SK-N-SH (cell line): ENCODE results near the gene GPR132.

ENCODE experiments used
- EP300 ChIP-seq, 2 experiments: IDR thresholded peaks; 2 replicates each; pipeline versions ENCODE4 v1.4.0 to v1.6.1; 2012; ENCODE audit warnings: borderline replicate concordance in 1 of 2, low read depth in 1 of 2, low read length in 1 of 2
- FOXM1 ChIP-seq: IDR thresholded peaks from 2 replicates; pipeline ENCODE4 v1.4.0; 2012; ENCODE audit warnings: low read depth, mild to moderate bottlenecking
- GABPA ChIP-seq: IDR thresholded peaks from 2 replicates; pipeline ENCODE4 v1.4.0; 2012; ENCODE audit warnings: low read depth, mild to moderate bottlenecking
- NRF1 ChIP-seq: IDR thresholded peaks from 2 replicates; pipeline ENCODE4 v1.6.1; 2012; ENCODE audit warnings: low read depth, mild to moderate bottlenecking, low read length
- POLR2AphosphoS5 ChIP-seq: IDR thresholded peaks from 2 replicates; pipeline ENCODE4 v1.6.1; 2012; ENCODE audit warnings: low read depth, low read length
- TAF1 ChIP-seq: IDR thresholded peaks from 2 replicates; pipeline ENCODE4 v1.6.1; 2012; ENCODE audit warnings: low read depth, mild to moderate bottlenecking, low read length, moderate library complexity, borderline replicate concordance
- TCF12 ChIP-seq: IDR thresholded peaks from 2 replicates; pipeline ENCODE4 v1.4.0; 2012
- TEAD4 ChIP-seq: IDR thresholded peaks from 2 replicates; pipeline ENCODE4 v1.4.0; 2012; ENCODE audit warnings: mild to moderate bottlenecking, borderline replicate concordance; ENCODE audit not compliant: insufficient read depth
- YY1 ChIP-seq: IDR thresholded peaks from 2 replicates; pipeline ENCODE4 v1.4.0; 2012; ENCODE audit warnings: low read depth, mild to moderate bottlenecking
- TF ChIP-seq, protein P1 (sequence below): fragments of 200-600 bp; sonication (generic); IDR thresholded peaks from 2 replicates; pipeline ENCODE4 v1.6.1; 2017; ENCODE audit warnings: antibody characterized with exemption, mild to moderate bottlenecking, moderate library complexity
- TF ChIP-seq, protein P2 (sequence below): IDR thresholded peaks from 2 replicates; pipeline ENCODE4 v1.4.0; 2012; ENCODE audit warnings: low read depth
- TF ChIP-seq, protein P3 (sequence below): fragments of 150-350 bp; IDR thresholded peaks from 2 replicates; pipeline ENCODE4 v1.6.1; 2017; ENCODE audit warnings: antibody characterized with exemption, low read length, low read depth, borderline replicate concordance

DNA sequence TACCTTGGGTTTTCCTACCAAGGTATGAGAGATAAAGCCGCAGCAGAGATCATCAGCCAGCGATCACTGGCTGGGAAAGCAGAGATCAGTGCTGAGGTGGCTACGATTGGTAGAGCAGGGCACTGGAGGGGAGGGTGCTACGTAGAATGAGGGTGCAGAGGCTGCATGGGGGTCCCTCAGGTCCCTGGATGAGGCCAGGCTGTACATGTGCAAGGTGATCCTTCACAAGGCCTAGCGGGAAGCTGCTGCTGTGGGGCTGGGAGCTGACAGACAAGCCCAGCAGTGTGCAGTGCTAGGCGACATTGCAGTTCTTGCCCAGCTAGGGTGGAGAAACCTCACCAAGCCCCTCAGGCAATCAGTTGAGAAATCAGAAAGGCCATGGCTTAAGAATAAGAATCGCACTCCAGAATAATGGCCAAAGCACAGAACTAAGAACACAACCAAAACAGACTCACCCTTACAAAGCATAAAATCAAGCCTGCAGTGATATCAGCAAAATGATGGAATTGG lies 37.2 kb upstream of the GPR132 start:
- TF ChIP-seq FOXM1 (no peak), TAF1 (no peak), NRF1 (no peak), YY1 (no peak), POLR2AphosphoS5 (no peak), EP300 (IDR thresholded peaks at IDR 0.05; ENCODE audit: borderline replicate concordance in 1 of 2, low read depth in 1 of 2, low read length in 1 of 2) (no peak), TCF12 (no peak), GABPA (no peak), TEAD4 (no peak)
- TF ChIP-seq, protein P1, sequence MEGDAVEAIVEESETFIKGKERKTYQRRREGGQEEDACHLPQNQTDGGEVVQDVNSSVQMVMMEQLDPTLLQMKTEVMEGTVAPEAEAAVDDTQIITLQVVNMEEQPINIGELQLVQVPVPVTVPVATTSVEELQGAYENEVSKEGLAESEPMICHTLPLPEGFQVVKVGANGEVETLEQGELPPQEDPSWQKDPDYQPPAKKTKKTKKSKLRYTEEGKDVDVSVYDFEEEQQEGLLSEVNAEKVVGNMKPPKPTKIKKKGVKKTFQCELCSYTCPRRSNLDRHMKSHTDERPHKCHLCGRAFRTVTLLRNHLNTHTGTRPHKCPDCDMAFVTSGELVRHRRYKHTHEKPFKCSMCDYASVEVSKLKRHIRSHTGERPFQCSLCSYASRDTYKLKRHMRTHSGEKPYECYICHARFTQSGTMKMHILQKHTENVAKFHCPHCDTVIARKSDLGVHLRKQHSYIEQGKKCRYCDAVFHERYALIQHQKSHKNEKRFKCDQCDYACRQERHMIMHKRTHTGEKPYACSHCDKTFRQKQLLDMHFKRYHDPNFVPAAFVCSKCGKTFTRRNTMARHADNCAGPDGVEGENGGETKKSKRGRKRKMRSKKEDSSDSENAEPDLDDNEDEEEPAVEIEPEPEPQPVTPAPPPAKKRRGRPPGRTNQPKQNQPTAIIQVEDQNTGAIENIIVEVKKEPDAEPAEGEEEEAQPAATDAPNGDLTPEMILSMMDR: no peak
- TF ChIP-seq, protein P2, sequence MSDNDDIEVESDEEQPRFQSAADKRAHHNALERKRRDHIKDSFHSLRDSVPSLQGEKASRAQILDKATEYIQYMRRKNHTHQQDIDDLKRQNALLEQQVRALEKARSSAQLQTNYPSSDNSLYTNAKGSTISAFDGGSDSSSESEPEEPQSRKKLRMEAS: no peak
- TF ChIP-seq, protein P3, sequence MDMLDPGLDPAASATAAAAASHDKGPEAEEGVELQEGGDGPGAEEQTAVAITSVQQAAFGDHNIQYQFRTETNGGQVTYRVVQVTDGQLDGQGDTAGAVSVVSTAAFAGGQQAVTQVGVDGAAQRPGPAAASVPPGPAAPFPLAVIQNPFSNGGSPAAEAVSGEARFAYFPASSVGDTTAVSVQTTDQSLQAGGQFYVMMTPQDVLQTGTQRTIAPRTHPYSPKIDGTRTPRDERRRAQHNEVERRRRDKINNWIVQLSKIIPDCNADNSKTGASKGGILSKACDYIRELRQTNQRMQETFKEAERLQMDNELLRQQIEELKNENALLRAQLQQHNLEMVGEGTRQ: no peak
